ENCODE data around the gene CUEDC1.

Gene CUEDC1

GRCh38 chr17:57819867-57820266 lies 135.3 kb downstream of the CUEDC1 start:
- no peak for TF ChIP-seq CTCF (IDR thresholded peaks at IDR 0.05)
- H3K27ac ChIP-seq = no peak overlapping the region
- H3K4me1 ChIP-seq (ENCODE audit: control insufficient read depth in 1 of 2, insufficient read depth in 1 of 2, low read depth in 1 of 2, low read length in 1 of 2) = peaks cover 0 to 7% of the 10 kb centered on the region in 2 experiments
- H3K36me3 ChIP-seq = no peaks in the 10 kb centered on the region
- H3K9me3 ChIP-seq = no peaks in the 10 kb centered on the region
- H3K4me3 ChIP-seq (ENCODE audit: low read depth in 1 of 2, low read length in 1 of 2) = no peak overlapping the region
- H3K27me3 ChIP-seq = no peaks in the 10 kb centered on the region

- peaks cover 0 to 7% of the 10 kb centered on the region in 2 experiments for H3K4me1 ChIP-seq (ENCODE audit: control insufficient read depth in 1 of 2, insufficient read depth in 1 of 2, low read depth in 1 of 2, low read length in 1 of 2)
- no peak overlapping the region for H3K4me3 ChIP-seq (ENCODE audit: low read depth in 1 of 2, low read length in 1 of 2)
- no peaks in the 10 kb centered on the region for H3K36me3 ChIP-seq
- H3K27me3 ChIP-seq = peaks cover 5% of the 10 kb centered on the region
- H3K27ac ChIP-seq = no peak overlapping the region
- no peaks in the 10 kb centered on the region for H3K9me3 ChIP-seq
- no peak for TF ChIP-seq CTCF (IDR thresholded peaks at IDR 0.05)
These were observed 135.9 kb downstream of the CUEDC1 start for GRCh38 chr17:57819285-57819684.

GRCh38 chr17:57818066-57818465 lies 137.1 kb downstream of the CUEDC1 start:
- Histone ChIP-seq H3K4me1 (ENCODE audit: control insufficient read depth in 1 of 2, insufficient read depth in 1 of 2, low read depth in 1 of 2, low read length in 1 of 2) (peaks cover 0 to 7% of the 10 kb centered on the region in 2 experiments), H3K36me3 (no peaks in the 10 kb centered on the region), H3K27ac (no peak overlapping the region), H3K27me3 (peaks cover 13% of the 10 kb centered on the region), H3K9me3 (no peaks in the 10 kb centered on the region), H3K4me3 (ENCODE audit: low read depth in 1 of 2, low read length in 1 of 2) (no peak overlapping the region)
- TF ChIP-seq CTCF (IDR thresholded peaks at IDR 0.05) = no peak

GRCh38 chr17:57817299-57817698 lies 137.9 kb downstream of the CUEDC1 start:
- no peak for TF ChIP-seq CTCF (IDR thresholded peaks at IDR 0.05)
- Histone ChIP-seq H3K27me3 (peaks cover 13% of the 10 kb centered on the region), H3K27ac (no peak overlapping the region)

GRCh38 chr17:57814421-57814820 lies 140.8 kb downstream of the CUEDC1 start:
- H3K4me1 ChIP-seq (ENCODE audit: control insufficient read depth in 1 of 2, insufficient read depth in 1 of 2, low read depth in 1 of 2, low read length in 1 of 2) = peaks cover 8 to 16% of the 10 kb centered on the region in 2 experiments
- H3K27ac ChIP-seq = no peak overlapping the region
- H3K27me3 ChIP-seq = peaks cover 39% of the 10 kb centered on the region
- no peak for TF ChIP-seq CTCF (IDR thresholded peaks at IDR 0.05)
- H3K4me3 ChIP-seq (ENCODE audit: low read depth in 1 of 2, low read length in 1 of 2) = no peak overlapping the region
- H3K9me3 ChIP-seq = no peaks in the 10 kb centered on the region
- H3K36me3 ChIP-seq = no peaks in the 10 kb centered on the region

More at GRCh38 chr17:57817299-57817698, 137.9 kb downstream of the CUEDC1 start:
- Histone ChIP-seq H3K9me3 (no peaks in the 10 kb centered on the region), H3K4me3 (ENCODE audit: low read depth in 1 of 2, low read length in 1 of 2) (no peak overlapping the region), H3K4me1 (ENCODE audit: control insufficient read depth in 1 of 2, insufficient read depth in 1 of 2, low read depth in 1 of 2, low read length in 1 of 2) (peaks cover 0 to 7% of the 10 kb centered on the region in 2 experiments), H3K36me3 (no peaks in the 10 kb centered on the region)
